Measurements from ENCODE around the gene CDC42BPA. TPM values are rescaled to one million over a fixed set of nuclear protein-coding genes. Genes with fewer than 3 reads are reported as not detected.

Gene CDC42BPA
- total and polyA plus RNA-seq, 2 of the 13 experiments (the other 11 are each of a cell fraction or from before 2014, with no cell fraction given) = 6.5 to 16.0 TPM

GRCh38 chr1:227368009-227368408 is 49.7 kb upstream of the CDC42BPA start:
- no peak overlapping the region for H2AFZ ChIP-seq (ENCODE audit: low read length)
- TF ChIP-seq ZNF281 (CRISPR knock-in tag; IDR thresholded peaks at IDR 0.05; ENCODE audit: borderline replicate concordance) (no peak), MXD3 (CRISPR knock-in tag; IDR thresholded peaks at IDR 0.05) (no peak), ZNF891 (CRISPR knock-in tag; IDR thresholded peaks at IDR 0.05) (no peak), ZNF710 (CRISPR knock-in tag; IDR thresholded peaks at IDR 0.05; ENCODE audit: borderline replicate concordance) (no peak), ZNF331 (CRISPR knock-in tag; IDR thresholded peaks at IDR 0.05) (no peak), ZNF136 (CRISPR knock-in tag; IDR thresholded peaks at IDR 0.05; ENCODE audit: low read depth) (no peak), CBFB (CRISPR knock-in tag; IDR thresholded peaks at IDR 0.05) (no peak), ZSCAN21 (CRISPR knock-in tag; IDR thresholded peaks at IDR 0.05; ENCODE audit: borderline replicate concordance) (no peak), ZNF790 (CRISPR knock-in tag; IDR thresholded peaks at IDR 0.05; ENCODE audit: borderline replicate concordance) (no peak), WIZ (CRISPR knock-in tag; IDR thresholded peaks at IDR 0.05) (no peak), ZNF556 (CRISPR knock-in tag; IDR thresholded peaks at IDR 0.05; ENCODE audit: borderline replicate concordance) (no peak), PHF21A (CRISPR knock-in tag; IDR thresholded peaks at IDR 0.05) (no peak), ZNF784 (CRISPR knock-in tag; IDR thresholded peaks at IDR 0.05; ENCODE audit: borderline replicate concordance) (no peak), ADNP (CRISPR knock-in tag; IDR thresholded peaks at IDR 0.05) (no peak), ZNF607 (CRISPR knock-in tag; IDR thresholded peaks at IDR 0.05; ENCODE audit: borderline replicate concordance) (no peak), ZZZ3 (CRISPR knock-in tag; IDR thresholded peaks at IDR 0.05; ENCODE audit: borderline replicate concordance) (no peak), HINFP (CRISPR knock-in tag; IDR thresholded peaks at IDR 0.05; ENCODE audit: low read depth) (no peak)
- no peaks in the 10 kb centered on the region for H3K79me2 ChIP-seq (ENCODE audit: insufficient read depth, low read length)
- in situ Hi-C loops (cut with HindIII; ENCODE audit: extremely low pct_ligation_motif_present, low pct_unique_long_range_greater_than_20kb) (no loop called here), intact Hi-C loops (cut with micrococcal nuclease; ENCODE audit: unreplicated experiment) (no loop called here)
- BruUV-seq (replicated peaks) = no TSS peak
- DNase-seq (ENCODE audit: low spot score) = no peak
- H3K27ac ChIP-seq (ENCODE audit: extremely low read length, insufficient read depth, low read length) = no peak overlapping the region
- no peaks in the 10 kb centered on the region for H3K4me1 ChIP-seq (ENCODE audit: insufficient read depth, low read length)
- H3K9me3 ChIP-seq (ENCODE audit: low read length) = no peaks in the 10 kb centered on the region
- no peaks in the 10 kb centered on the region for H3K36me3 ChIP-seq (replicated peaks in 1 of 2; ENCODE audit: control insufficient read depth in 1 of 2, insufficient read depth in 2 of 2, low read length in 2 of 2)
- ChIA-PET CTCF (ENCODE audit: low intra/inter-chr PET ratio, low total read pairs) (no interaction called here), POLR2A (no interaction called here)
- WGBS (ENCODE audit: low lambda C conversion rate) = 47% methylated on average over 1 of the region's 1 CpG
- H3K4me2 ChIP-seq (ENCODE audit: low read depth, low read length) = no peak overlapping the region
- H3K9ac ChIP-seq (ENCODE audit: insufficient read depth, low read depth, low read length) = no peak overlapping the region
- no peak for ATAC-seq
- H3K4me3 ChIP-seq (replicated peaks in 1 of 3; ENCODE audit: insufficient read depth in 1 of 3, low read depth in 2 of 3, low read length in 3 of 3) = no peak overlapping the region
- H4K20me1 ChIP-seq (ENCODE audit: insufficient read depth, low read length) = no peaks in the 10 kb centered on the region
- FAIRE-seq = no peak
- H3K27me3 ChIP-seq (ENCODE audit: control insufficient read depth in 1 of 2, insufficient read depth in 2 of 2, low read length in 2 of 2) = peaks cover 0 to 5% of the 10 kb centered on the region in 2 experiments; a peak in 2 of 5 replicates
